Activated CD4-positive, alpha-beta T cell treated with anti-CD3 and anti-CD28 coated beads, Interleukin-2, amount 10 ng/mL, durations not matched to agents 7 days and 5 days (primary cell): ENCODE measurements around the gene BCAT1. TPM values are rescaled to one million over a fixed set of nuclear protein-coding genes. Genes with fewer than 3 reads are reported as not detected.

Experiments used
- CTCF ChIA-PET: fragments of 350-600 bp; sonication (Branson Sonifier 250); formaldehyde crosslinking; loops from one replicate; lab custom pipeline; 2021; ENCODE audit warnings: antibody characterized with exemption; lab: Charles Lee
- POLR2A ChIA-PET: fragments of 350-600 bp; sonication (Branson Sonifier 250); formaldehyde crosslinking; loops from one replicate; lab custom pipeline; 2021; ENCODE audit warnings: antibody characterized with exemption; lab: Charles Lee
- DNase-seq: peaks from one replicate; pipeline ENCODE4 v3.0.0-alpha.2; 2020
- H3K27ac Mint-ChIP-seq: one replicate; pipeline ENCODE4 v1.8.0; 2021; ENCODE audit warnings: mild to moderate bottlenecking, moderate library complexity, mixed read lengths
- H3K27me3 Mint-ChIP-seq: one replicate; pipeline ENCODE4 v1.8.0; 2021; ENCODE audit warnings: mixed read lengths
- H3K36me3 Mint-ChIP-seq: one replicate; pipeline ENCODE4 v1.8.0; 2021; ENCODE audit warnings: low read depth, mixed read lengths
- H3K4me1 Mint-ChIP-seq: one replicate; pipeline ENCODE4 v1.8.0; 2021; ENCODE audit warnings: mixed read lengths
- H3K4me3 Mint-ChIP-seq: one replicate; pipeline ENCODE4 v1.8.0; 2021; ENCODE audit warnings: mild to moderate bottlenecking, moderate library complexity, mixed read lengths
- H3K9me3 Mint-ChIP-seq: one replicate; pipeline ENCODE4 v1.8.0; 2021; ENCODE audit warnings: mixed read lengths
- total RNA-seq, 2 experiments: library from RNA; stranded (reverse); gene quantifications; one replicate each; pipeline ENCODE4 v1.2.3, GENCODE V29; 2021

BCAT1 gene, protein sequence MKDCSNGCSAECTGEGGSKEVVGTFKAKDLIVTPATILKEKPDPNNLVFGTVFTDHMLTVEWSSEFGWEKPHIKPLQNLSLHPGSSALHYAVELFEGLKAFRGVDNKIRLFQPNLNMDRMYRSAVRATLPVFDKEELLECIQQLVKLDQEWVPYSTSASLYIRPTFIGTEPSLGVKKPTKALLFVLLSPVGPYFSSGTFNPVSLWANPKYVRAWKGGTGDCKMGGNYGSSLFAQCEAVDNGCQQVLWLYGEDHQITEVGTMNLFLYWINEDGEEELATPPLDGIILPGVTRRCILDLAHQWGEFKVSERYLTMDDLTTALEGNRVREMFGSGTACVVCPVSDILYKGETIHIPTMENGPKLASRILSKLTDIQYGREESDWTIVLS
- total RNA-seq = 1 to 10 TPM; 6.9 to 7.3 TPM

DNA sequence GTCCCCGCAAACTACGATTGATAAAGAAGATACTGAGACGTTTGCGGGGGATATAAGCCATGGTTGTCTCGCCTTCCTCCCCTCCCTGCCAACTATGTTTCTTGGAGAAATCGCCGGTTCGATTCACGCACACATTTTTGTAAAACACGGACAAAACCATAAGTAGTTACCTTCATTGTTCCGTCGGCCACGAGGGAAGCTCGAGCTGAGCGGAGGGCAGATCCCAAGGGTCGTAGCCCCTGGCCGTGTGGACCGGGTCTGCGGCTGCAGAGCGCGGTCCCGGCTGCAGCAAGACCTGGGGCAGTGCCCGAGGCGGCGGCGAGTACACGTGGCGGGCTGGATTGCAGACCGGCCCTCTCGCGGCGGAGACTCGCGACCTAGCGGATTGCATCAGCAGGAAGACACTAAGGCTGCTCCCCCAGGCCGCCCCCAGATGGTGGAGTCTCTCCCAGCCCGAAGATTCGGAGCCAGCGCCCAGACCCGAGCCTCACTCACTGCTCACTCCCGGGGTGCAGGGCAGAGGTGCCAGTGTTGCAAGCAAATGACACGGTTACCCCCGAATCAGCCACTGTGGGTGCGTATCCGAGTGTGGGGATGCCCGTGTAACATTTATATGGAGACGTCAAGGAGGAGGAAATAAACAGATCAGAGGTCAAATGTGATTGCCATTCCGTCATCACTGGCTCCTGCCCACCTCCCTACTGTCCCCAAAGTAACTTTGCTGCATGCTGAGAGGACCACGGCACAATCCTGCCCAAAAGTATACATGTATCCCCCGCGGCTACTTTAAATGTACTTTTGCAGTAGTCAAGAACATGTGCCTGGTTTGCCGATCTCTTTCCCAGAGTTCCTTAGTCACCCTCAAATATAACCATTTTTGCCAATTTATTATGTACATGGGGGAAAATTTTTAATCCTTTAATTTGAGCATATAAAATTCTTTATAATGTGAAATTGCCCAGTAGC is at the start of gene BCAT1:
BCAT1 (minus strand) TSS at position 345 of the 966 bp plus-strand sequence; CDS start at position 176, 169 bp downstream.
- Mint-ChIP-seq H3K27ac (peak within 1 kb of the TSS; percentile 71), H3K9me3 (no peaks in the 10 kb centered on the region), H3K4me3 (peak within 1 kb of the TSS; percentile 74), H3K27me3 (peaks cover 20% of the 10 kb centered on the region), H3K36me3 (peaks cover 5% of the 10 kb centered on the region), H3K4me1 (peaks cover 41% of the 10 kb centered on the region)
- peak; percentile 44 for DNase-seq
- ChIA-PET CTCF (no interaction called here), POLR2A (no interaction called here)

DNA sequence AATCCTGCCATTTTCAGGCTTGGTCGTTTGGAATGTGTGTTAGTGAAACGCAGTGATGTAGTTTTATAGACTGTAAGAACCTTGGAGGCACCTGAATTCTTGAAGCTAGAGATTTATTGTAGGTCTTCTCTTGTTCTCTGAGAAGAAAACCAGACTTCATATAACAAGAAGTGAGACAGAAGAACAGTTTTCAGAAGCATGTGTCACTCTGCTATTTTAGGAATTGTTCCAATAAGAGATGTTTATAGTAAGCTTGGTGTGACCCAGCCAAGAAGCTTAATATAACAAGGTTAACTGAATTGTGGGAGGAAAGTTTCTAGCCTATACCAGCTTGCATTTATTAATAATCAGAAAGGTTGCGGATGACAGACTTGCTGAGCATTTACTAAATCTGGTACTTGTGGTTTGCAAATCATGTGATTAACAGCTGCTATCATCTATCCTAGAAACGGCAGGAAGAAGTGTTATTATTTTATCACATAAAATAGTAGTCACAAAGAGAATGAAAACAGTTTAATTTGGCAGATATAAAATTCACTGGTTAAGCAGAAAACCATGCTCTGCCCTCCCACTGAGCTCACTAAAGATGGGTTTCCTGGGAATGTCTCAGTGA is 49.2 kb upstream of the BCAT1 start:
- no peak overlapping the region for H3K4me3 Mint-ChIP-seq
- DNase-seq = no peak
- no peaks in the 10 kb centered on the region for H3K9me3 Mint-ChIP-seq
- ChIA-PET CTCF (no interaction called here), POLR2A (no interaction called here)
- no peaks in the 10 kb centered on the region for H3K36me3 Mint-ChIP-seq
- peaks cover 8% of the 10 kb centered on the region for H3K4me1 Mint-ChIP-seq
- no peak overlapping the region for H3K27ac Mint-ChIP-seq
- H3K27me3 Mint-ChIP-seq = peaks cover 3% of the 10 kb centered on the region

DNA sequence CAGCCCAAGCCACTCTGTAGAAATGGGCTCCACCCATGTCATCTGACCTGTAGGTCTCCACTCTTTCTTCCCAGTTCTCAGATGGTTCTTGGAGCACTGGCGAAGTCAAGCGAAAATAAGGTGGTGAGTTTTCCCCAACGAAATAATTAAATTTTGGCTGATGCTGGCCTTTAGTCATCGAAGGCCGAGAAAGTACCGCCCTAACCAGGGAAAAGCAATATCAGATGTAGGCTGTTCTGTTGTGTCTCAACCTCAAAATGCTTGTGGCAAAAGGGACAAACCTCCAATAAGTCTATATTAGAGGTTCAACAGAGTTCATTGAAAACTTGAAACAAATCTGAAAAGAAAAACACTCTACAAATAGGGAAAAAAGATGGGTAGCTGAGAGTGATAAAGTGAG is 48.6 kb upstream of the BCAT1 start:
- ChIA-PET POLR2A (no interaction called here), CTCF (interaction anchor here (0.5 to 0.8 kb wide), 3 partner anchors 29 to 160 kb away, joined by 3 to 6 read pairs (median 3); no protein-coding TSS in a partner anchor)
- H3K36me3 Mint-ChIP-seq = no peaks in the 10 kb centered on the region
- H3K4me3 Mint-ChIP-seq = no peak overlapping the region
- no peaks in the 10 kb centered on the region for H3K9me3 Mint-ChIP-seq
- DNase-seq = no peak
- H3K4me1 Mint-ChIP-seq = peaks cover 8% of the 10 kb centered on the region
- no peaks in the 10 kb centered on the region for H3K27me3 Mint-ChIP-seq
- no peak overlapping the region for H3K27ac Mint-ChIP-seq

DNA sequence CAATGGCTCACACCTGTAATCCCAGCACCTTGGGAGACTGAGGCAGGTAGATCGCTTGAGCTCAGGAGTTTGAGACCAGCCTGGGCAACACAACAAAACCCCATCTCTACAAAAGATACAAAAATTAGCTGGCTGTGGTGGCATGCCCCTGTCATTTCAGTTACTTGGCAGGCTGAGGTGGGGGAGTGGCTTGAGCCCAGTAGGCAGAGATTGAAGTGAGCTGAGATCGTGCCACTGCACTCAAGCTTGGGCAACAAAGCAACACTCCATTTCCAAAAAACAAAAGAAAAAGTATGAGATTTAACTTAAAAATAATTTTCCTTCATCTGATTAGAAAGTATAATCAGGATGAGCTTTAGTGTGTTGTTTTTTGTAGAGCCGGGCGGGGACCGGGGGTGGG is 47.9 kb upstream of the BCAT1 start:
- ChIA-PET POLR2A (no interaction called here), CTCF (interaction anchor here (0.5 to 0.8 kb wide), 3 partner anchors 28 to 161 kb away, joined by 3 to 6 read pairs (median 3); no protein-coding TSS in a partner anchor)
- peaks cover 8% of the 10 kb centered on the region for H3K4me1 Mint-ChIP-seq
- H3K9me3 Mint-ChIP-seq = no peaks in the 10 kb centered on the region
- H3K4me3 Mint-ChIP-seq = no peak overlapping the region
- H3K27ac Mint-ChIP-seq = no peak overlapping the region
- no peaks in the 10 kb centered on the region for H3K36me3 Mint-ChIP-seq
- no peak for DNase-seq
- H3K27me3 Mint-ChIP-seq = no peaks in the 10 kb centered on the region

- DNase-seq = no peak
- Mint-ChIP-seq H3K36me3 (no peaks in the 10 kb centered on the region), H3K27me3 (peaks cover 1% of the 10 kb centered on the region), H3K27ac (no peak overlapping the region), H3K4me1 (peaks cover 8% of the 10 kb centered on the region), H3K4me3 (no peak overlapping the region), H3K9me3 (no peaks in the 10 kb centered on the region)
- CTCF ChIA-PET = no interaction called here
- POLR2A ChIA-PET = no interaction called here
Observed at GRCh38 chr12:24996102-24996797, 47.3 kb upstream of the BCAT1 start.

DNA sequence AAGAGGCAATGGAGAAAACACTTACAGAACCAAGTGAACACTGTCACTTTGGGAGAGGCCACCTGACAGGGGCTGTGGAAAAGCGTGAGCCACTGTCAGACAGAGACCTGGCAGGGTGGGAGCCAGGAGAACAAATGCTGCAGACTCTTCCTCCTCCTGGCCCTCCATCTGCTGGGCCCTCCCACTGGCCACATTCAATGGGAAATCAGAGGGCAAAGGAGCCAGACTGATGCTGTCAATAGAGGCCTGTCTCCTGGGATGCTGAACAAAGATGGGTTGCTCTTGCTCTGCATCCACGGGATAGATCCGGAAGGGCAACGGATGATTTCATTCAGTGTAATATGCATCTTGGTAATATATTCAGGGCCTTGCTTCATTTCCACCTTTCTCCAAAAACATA is 44.9 kb upstream of the BCAT1 start:
- Mint-ChIP-seq H3K9me3 (no peaks in the 10 kb centered on the region), H3K27me3 (peaks cover 1% of the 10 kb centered on the region), H3K27ac (no peak overlapping the region), H3K4me3 (no peak overlapping the region), H3K4me1 (peaks cover 8% of the 10 kb centered on the region), H3K36me3 (no peaks in the 10 kb centered on the region)
- CTCF ChIA-PET = no interaction called here
- POLR2A ChIA-PET = interaction anchor here (0.6 kb wide), 1 partner anchor 102 kb away, joined by 4 read pairs; no protein-coding TSS in a partner anchor
- DNase-seq = no peak

GRCh38 chr12:24991209-24992049 is 42.5 kb upstream of the BCAT1 start:
- H3K4me3 Mint-ChIP-seq = no peak overlapping the region
- H3K4me1 Mint-ChIP-seq = no peaks in the 10 kb centered on the region
- H3K27ac Mint-ChIP-seq = no peak overlapping the region
- ChIA-PET POLR2A (no interaction called here), CTCF (interaction anchor here (0.6 to 2.1 kb wide), 10 partner anchors 9 to 501 kb away, joined by 3 to 11 read pairs (median 3); no protein-coding TSS in a partner anchor)
- DNase-seq = peak; percentile 41
- no peaks in the 10 kb centered on the region for H3K36me3 Mint-ChIP-seq
- H3K27me3 Mint-ChIP-seq = peaks cover 1% of the 10 kb centered on the region
- no peaks in the 10 kb centered on the region for H3K9me3 Mint-ChIP-seq

GRCh38 chr12:24989216-24989615 is 40.3 kb upstream of the BCAT1 start:
- Mint-ChIP-seq H3K27ac (no peak overlapping the region), H3K27me3 (peaks cover 1% of the 10 kb centered on the region), H3K4me3 (no peak overlapping the region), H3K4me1 (no peaks in the 10 kb centered on the region), H3K9me3 (no peaks in the 10 kb centered on the region), H3K36me3 (no peaks in the 10 kb centered on the region)
- DNase-seq = no peak
- ChIA-PET POLR2A (no interaction called here), CTCF (no interaction called here)

- Mint-ChIP-seq H3K36me3 (no peaks in the 10 kb centered on the region), H3K27ac (no peak overlapping the region), H3K4me3 (no peak overlapping the region), H3K4me1 (no peaks in the 10 kb centered on the region), H3K9me3 (peaks cover 5% of the 10 kb centered on the region), H3K27me3 (no peaks in the 10 kb centered on the region)
- CTCF ChIA-PET = no interaction called here
- POLR2A ChIA-PET = no interaction called here
- no peak for DNase-seq
Observed at GRCh38 chr12:24982250-24982649, 33.3 kb upstream of the BCAT1 start.

- no peaks in the 10 kb centered on the region for H3K36me3 Mint-ChIP-seq
- H3K27me3 Mint-ChIP-seq = no peaks in the 10 kb centered on the region
- H3K9me3 Mint-ChIP-seq = peaks cover 5% of the 10 kb centered on the region
- H3K4me3 Mint-ChIP-seq = no peak overlapping the region
- no peak for DNase-seq
- H3K27ac Mint-ChIP-seq = no peak overlapping the region
- CTCF ChIA-PET = no interaction called here
- POLR2A ChIA-PET = no interaction called here
- H3K4me1 Mint-ChIP-seq = no peaks in the 10 kb centered on the region
Observed at GRCh38 chr12:24979976-24980730, 31.3 kb upstream of the BCAT1 start.

GRCh38 chr12:24979329-24979728 is 30.4 kb upstream of the BCAT1 start:
- no peak for DNase-seq
- ChIA-PET CTCF (no interaction called here), POLR2A (no interaction called here)
- H3K4me3 Mint-ChIP-seq = no peak overlapping the region
- H3K27me3 Mint-ChIP-seq = no peaks in the 10 kb centered on the region
- no peaks in the 10 kb centered on the region for H3K36me3 Mint-ChIP-seq
- H3K4me1 Mint-ChIP-seq = no peaks in the 10 kb centered on the region
- H3K9me3 Mint-ChIP-seq = peaks cover 5% of the 10 kb centered on the region
- H3K27ac Mint-ChIP-seq = no peak overlapping the region
